GM12873 (cell line): ENCODE data around the gene MYCBPAP.

Source experiments
- CTCF ChIP-seq: IDR thresholded peaks from 2 replicates; pipeline ENCODE4 v1.5.1; 2012; ENCODE audit warnings: low read depth, mild to moderate bottlenecking, moderate library complexity, low read length, control low read depth; ENCODE audit not compliant: insufficient read depth; ENCODE audit errors: missing control alignments

Gene MYCBPAP

GRCh38 chr17:50495918-50496317 is 12.3 kb upstream of the MYCBPAP start:
- TF ChIP-seq CTCF = no peak

- no peak for TF ChIP-seq CTCF
Observed at GRCh38 chr17:50498021-50498874, 10.0 kb upstream of the MYCBPAP start.

- no peak for TF ChIP-seq CTCF
Observed at GRCh38 chr17:50499270-50499669, 9.0 kb upstream of the MYCBPAP start.

GRCh38 chr17:50499721-50500120 is 8.5 kb upstream of the MYCBPAP start:
- TF ChIP-seq CTCF = no peak

- TF ChIP-seq CTCF = peak; percentile 33
Observed at GRCh38 chr17:50501054-50501453, 7.2 kb upstream of the MYCBPAP start.

- no peak for TF ChIP-seq CTCF
Observed at GRCh38 chr17:50502301-50502990, 5.8 kb upstream of the MYCBPAP start.

- no peak for TF ChIP-seq CTCF
Observed at GRCh38 chr17:50505591-50506130, 2.6 kb upstream of the MYCBPAP start.
